Psoas muscle (tissue), 8 donors: Measurements from ENCODE around the gene SAMD9. TPM values are rescaled to one million over a fixed set of nuclear protein-coding genes. Genes with fewer than 3 reads are reported as not detected.

ENCODE experiments used
- ATAC-seq, 4 donors: fragments of 200-7000 bp; cut with Tn5 transposase; one replicate each; pipeline ENCODE4 v1.9.1; 2020; ENCODE audit warnings: moderate library complexity in 3 of 4, mild to moderate bottlenecking in 2 of 4
- DNase-seq, 2 donors: peaks; one replicate each; pipeline ENCODE4 v3.0.0-alpha.2; 2020
- H3K27ac ChIP-seq: fragments of 200-600 bp; one replicate; pipeline ENCODE4 v1.8.0; 2022
- H3K27me3 ChIP-seq, 3 donors: fragments of 200-600 bp in 1 of 3; one replicate each; pipeline versions ENCODE4 v1.6.1 to v1.8.0; 2013 to 2022; ENCODE audit warnings: low read length in 2 of 3, mild to moderate bottlenecking in 2 of 3, moderate library complexity in 1 of 3; ENCODE audit not compliant: insufficient read depth in 3 of 3
- H3K36me3 ChIP-seq, 2 donors: fragments of 200-600 bp in 1 of 2; one replicate each; pipeline versions ENCODE4 v1.6.1 to v1.8.0; 2013 to 2022; ENCODE audit warnings: low read depth in 1 of 2, mild to moderate bottlenecking in 1 of 2, moderate library complexity in 1 of 2; ENCODE audit not compliant: insufficient read depth in 1 of 2
- H3K4me1 ChIP-seq: fragments of 200-600 bp; one replicate; pipeline ENCODE4 v1.8.0; 2022
- H3K4me3 ChIP-seq: fragments of 200-600 bp; one replicate; pipeline ENCODE4 v1.8.0; 2022; ENCODE audit warnings: mild to moderate bottlenecking
- H3K9me3 ChIP-seq: fragments of 200-600 bp; one replicate; pipeline ENCODE4 v1.8.0; 2022
- WGBS, 3 donors: extraction: QIAGEN DNeasy Blood & Tissue Kit; methylation state at CpG; one replicate each; pipeline versions ENCODE4 v1.1.6 to v1.1.7; 2013; 5-methylcytosine and 5-hydroxymethylcytosine counted together
- intact Hi-C, 2 donors: fragments of 100-400 bp; cut with DNase I; formaldehyde crosslinking; loops; one replicate each; pipeline versions ENCODE4 v1.11.0 to v1.14.2; 2022
- polyA plus RNA-seq, 3 donors: library from polyadenylated mRNA; stranded (reverse); fragments of 200-250 nt; gene quantifications; one replicate each; pipeline ENCODE4 v1.2.3, GENCODE V29; 2013
- total RNA-seq, 4 donors: library from RNA; stranded (reverse); fragmentation: NEBNext Ultra II Directional in 2 of 4; extraction: Animal tissue kit (Norgen Biotek cat#: 25700) in 2 of 4; gene quantifications; one replicate each; pipeline versions ENCODE4 v1.2.1 to v1.2.4, GENCODE V29; 2021 to 2023
- TF ChIP-seq, protein P1 (sequence below): fragments of 200-600 bp; IDR thresholded peaks from one replicate; pipeline ENCODE4 v1.8.0; 2022; ENCODE audit warnings: antibody characterized with exemption
- donor health status: healthy with polysubstance abuse.
- donor health status: DM: no; HTN: no; CAD: no; lungs with moderate emphysema.
- donor health status: Bipolar disorder and iron deficiency.
- donor health status: healthy.
- donor health status: DM: yes; HTN: yes; CAD: no.
- donor health status: DM: no; HTN: no; CAD: no.
- donor health status: DM: no; HTN: no; CAD: no.
- donor health status: DM: yes; HTN: yes; CAD: no.

Gene SAMD9
- total and polyA plus RNA-seq, 7 donors = 0.53 to 2.3 (median 0.93) TPM

DNA sequence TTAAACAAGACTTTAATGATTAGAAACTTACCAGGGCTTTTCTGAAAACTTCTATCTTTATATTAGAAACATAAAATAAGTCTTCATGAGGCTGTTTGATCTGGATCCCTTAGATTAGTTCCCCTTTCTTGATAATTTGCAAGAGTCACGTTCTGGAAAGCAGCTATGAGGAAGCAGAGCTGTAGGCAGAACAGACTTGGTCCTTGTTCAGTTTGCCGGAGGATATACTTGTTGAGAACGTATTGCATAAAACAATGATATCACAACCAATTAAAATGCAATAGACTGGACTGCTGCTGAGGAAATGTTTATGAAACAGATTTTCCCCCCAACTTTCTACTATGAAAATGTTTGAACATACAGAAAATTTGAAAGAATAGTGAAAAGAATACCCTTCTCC lies 27.6 kb upstream of the SAMD9 start:
- no peak overlapping the region for H3K4me3 ChIP-seq
- ATAC-seq = no peak
- peaks cover 15% of the 10 kb centered on the region for H3K4me1 ChIP-seq
- DNase-seq = no peak
- intact Hi-C loops = no loop called here
- peaks cover 7% of the 10 kb centered on the region in 2 donors for H3K36me3 ChIP-seq
- TF ChIP-seq, protein P1, sequence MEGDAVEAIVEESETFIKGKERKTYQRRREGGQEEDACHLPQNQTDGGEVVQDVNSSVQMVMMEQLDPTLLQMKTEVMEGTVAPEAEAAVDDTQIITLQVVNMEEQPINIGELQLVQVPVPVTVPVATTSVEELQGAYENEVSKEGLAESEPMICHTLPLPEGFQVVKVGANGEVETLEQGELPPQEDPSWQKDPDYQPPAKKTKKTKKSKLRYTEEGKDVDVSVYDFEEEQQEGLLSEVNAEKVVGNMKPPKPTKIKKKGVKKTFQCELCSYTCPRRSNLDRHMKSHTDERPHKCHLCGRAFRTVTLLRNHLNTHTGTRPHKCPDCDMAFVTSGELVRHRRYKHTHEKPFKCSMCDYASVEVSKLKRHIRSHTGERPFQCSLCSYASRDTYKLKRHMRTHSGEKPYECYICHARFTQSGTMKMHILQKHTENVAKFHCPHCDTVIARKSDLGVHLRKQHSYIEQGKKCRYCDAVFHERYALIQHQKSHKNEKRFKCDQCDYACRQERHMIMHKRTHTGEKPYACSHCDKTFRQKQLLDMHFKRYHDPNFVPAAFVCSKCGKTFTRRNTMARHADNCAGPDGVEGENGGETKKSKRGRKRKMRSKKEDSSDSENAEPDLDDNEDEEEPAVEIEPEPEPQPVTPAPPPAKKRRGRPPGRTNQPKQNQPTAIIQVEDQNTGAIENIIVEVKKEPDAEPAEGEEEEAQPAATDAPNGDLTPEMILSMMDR = no peak
- no peaks in the 10 kb centered on the region for H3K9me3 ChIP-seq
- WGBS, 3 donors = 55 to 62% (median 61%) methylated on average over 3 of the region's 3 CpGs
- no peak overlapping the region for H3K27ac ChIP-seq
- no peaks in the 10 kb centered on the region for H3K27me3 ChIP-seq

DNA sequence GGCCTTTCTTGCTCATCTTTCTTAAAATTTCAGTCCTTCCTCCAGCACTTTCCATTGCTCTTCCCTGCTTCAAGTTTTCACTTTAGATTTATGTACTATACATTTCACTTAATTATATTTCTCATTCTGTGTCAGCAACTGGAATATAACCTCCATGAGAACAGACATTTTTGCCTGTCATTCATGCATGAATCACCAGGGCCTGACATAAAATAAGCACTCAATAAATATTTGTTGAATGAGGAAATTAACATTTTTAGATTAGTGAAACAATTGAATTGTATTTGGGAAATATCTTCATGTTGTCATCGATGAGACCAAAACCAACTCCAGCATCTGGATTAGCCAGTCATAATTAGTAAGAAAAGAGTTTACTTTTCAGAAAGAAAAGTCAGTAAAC lies 24.3 kb upstream of the SAMD9 start:
- H3K4me3 ChIP-seq = no peak overlapping the region
- ATAC-seq = no peak
- H3K27me3 ChIP-seq = no peaks in the 10 kb centered on the region
- intact Hi-C loops = no loop called here
- no peak for DNase-seq
- no peak overlapping the region for H3K27ac ChIP-seq
- WGBS, 3 donors = 95 to 98% (median 95%) methylated on average over 1 of the region's 1 CpG
- H3K9me3 ChIP-seq = no peaks in the 10 kb centered on the region
- peaks cover 9% of the 10 kb centered on the region for H3K4me1 ChIP-seq
- H3K36me3 ChIP-seq = peaks cover 7 to 11% of the 10 kb centered on the region in 2 donors
- TF ChIP-seq, protein P1 = no peak

DNA sequence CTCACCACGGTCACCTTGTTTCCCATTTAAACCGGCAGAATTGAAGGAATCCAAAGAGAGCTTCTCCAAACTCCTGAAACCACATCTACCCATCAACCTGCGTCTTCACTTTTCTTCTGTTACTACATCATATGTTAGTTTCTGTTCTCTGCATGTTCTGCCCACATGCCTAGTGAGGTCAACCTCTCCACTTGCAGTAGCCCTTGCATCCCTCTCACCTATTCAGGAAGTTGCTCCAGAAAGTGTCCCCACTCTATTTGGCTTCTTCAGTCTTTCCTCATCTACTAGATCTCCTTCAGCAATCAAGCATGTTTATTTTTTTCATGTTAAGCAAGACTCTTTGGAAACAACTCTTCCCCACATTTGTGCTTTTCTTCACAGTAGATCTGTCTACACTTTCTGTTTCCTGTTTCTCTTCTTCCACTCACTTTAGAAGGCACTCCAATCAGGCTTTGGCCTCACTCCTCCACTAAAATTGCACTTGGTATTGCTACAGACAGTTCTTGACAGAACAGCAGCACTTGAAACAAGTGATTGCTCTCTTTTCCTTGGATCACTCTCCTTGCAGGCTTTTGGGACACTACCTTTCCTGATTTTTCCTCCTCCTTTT lies 22.9 kb upstream of the SAMD9 start:
- intact Hi-C loops = no loop called here
- H3K36me3 ChIP-seq = peaks cover 7 to 19% of the 10 kb centered on the region in 2 donors

DNA sequence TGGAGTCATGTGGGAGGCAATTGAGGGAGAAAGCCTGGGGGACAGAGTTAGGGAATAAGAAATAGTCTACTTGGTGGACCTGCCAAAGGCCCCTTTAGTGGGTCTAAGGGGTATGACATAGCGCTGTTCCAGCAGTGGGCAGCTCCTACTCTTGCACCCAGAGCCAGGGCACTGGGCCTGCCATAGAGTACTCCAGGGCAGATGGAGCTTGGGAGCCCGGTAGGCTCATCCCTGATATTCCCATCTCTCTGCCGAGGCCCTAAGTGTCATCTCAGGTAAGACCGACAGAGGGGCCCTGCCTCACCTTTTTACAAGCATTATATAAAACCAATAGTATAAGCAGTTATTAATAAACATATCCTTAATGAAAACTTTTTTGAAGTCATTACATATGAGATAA lies 20.8 kb upstream of the SAMD9 start:
- Histone ChIP-seq H3K4me1 (no peaks in the 10 kb centered on the region), H3K4me3 (no peak overlapping the region), H3K9me3 (peaks cover 16% of the 10 kb centered on the region), H3K27ac (no peak overlapping the region), H3K27me3 (no peaks in the 10 kb centered on the region), H3K36me3 (peaks cover 9 to 28% of the 10 kb centered on the region in 2 donors)
- DNase-seq = no peak
- intact Hi-C loops = no loop called here
- WGBS, 3 donors = 93 to 96% (median 96%) methylated on average over 4 of the region's 4 CpGs
- ATAC-seq = no peak
- TF ChIP-seq, protein P1 = no peak

More for the DNA sequence above, 22.9 kb upstream of the SAMD9 start:
- ATAC-seq = no peak
- H3K27ac ChIP-seq = no peak overlapping the region
- H3K9me3 ChIP-seq = no peaks in the 10 kb centered on the region
- TF ChIP-seq, protein P1 = no peak
- no peak overlapping the region for H3K4me3 ChIP-seq
- WGBS, 3 donors = 92 to 95% (median 94%) methylated on average over 3 of the region's 3 CpGs
- H3K4me1 ChIP-seq = no peaks in the 10 kb centered on the region
- H3K27me3 ChIP-seq = no peaks in the 10 kb centered on the region
- DNase-seq = no peak

DNA sequence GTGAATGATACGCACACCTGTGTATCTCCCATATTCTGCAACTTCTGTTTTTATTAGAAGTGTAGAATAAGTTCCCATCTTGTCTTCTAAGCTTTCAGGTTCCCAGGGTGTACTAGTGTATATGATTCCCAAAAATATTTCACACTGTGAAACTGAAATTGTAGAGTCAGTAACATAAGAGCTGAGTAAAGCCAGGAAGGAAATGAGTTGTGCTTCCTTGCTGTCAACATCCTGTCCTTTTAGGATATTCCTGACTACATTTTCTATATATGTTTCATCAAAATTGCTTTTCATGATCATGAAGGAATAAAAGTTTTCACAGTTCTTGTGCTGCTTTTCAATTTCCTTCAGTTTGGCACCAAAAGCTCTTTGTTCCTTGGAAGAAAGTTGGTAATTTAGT lies 15.2 kb upstream of the SAMD9 start:
- TF ChIP-seq, protein P1 = no peak
- Histone ChIP-seq H3K36me3 (peaks cover 5 to 20% of the 10 kb centered on the region in 2 donors), H3K27me3 (no peaks in the 10 kb centered on the region), H3K4me1 (no peaks in the 10 kb centered on the region), H3K4me3 (no peak overlapping the region), H3K27ac (no peak overlapping the region), H3K9me3 (peaks cover 27% of the 10 kb centered on the region)
- intact Hi-C loops = no loop called here
- WGBS, 3 donors = 83 to 92% (median 90%) methylated on average over 1 of the region's 1 CpG
- ATAC-seq = no peak
- DNase-seq = no peak
